ENCODE data around the gene CAPN5. TPM values are rescaled to one million over a fixed set of nuclear protein-coding genes. Genes with fewer than 3 reads are reported as not detected.

Gene CAPN5
- total RNA-seq, 4 donors from 2014 or later: 1.8 to 16.6 (median 8.0) TPM

DNA sequence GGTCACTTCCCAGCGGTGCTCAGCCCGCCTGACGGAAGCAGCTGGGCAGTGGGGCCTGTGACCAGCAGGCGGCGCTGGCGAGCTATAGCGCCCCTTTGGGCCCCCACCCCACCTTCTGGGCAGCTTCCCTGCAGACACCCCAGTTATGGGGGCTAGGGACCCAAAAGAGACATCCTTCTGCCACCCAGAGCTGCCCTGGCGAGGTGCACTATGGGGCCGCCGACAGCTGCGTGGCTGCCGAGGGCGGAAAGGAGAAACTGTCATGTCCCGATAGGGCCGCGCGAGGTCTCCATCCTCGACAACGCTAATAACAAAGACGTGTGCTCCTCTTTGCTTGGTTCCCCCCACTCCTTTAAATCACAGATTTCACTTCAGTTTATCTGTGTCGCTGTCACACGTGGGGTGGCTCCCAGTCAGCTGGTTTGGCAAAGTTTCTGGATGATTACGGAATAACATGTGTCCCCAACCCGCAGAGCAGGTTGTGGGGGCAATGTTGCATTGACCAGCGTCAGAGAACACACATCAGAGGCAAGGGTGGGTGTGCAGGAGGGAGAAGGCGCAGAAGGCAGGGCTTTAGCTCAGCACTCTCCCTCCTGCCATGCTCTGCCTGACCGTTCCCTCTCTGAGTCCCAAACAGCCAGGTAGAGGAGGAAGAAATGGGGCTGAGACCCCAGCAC, 60.6 kb downstream of the CAPN5 start:
- DNase-seq: peak; percentile 33 to 67
- H3K4me3 ChIP-seq: peak overlapping the region; percentile 0 to 34
- no peaks in the 10 kb centered on the region for H3K27me3 ChIP-seq
- no peak overlapping the region for H3K27ac ChIP-seq
- H3K36me3 ChIP-seq: no peaks in the 10 kb centered on the region
- H3K9me3 ChIP-seq: no peaks in the 10 kb centered on the region
- peaks cover 0 to 5% of the 10 kb centered on the region in 2 donors for H3K4me1 ChIP-seq
- intact Hi-C loops (cut with DNase I; ENCODE audit: low total_unique reads): loop anchor here (10.0 kb wide), 1 partner anchor 57 kb away; no protein-coding TSS in a partner anchor
- no peak for TF ChIP-seq POLR2A (IDR thresholded peaks at IDR 0.05)
- TF ChIP-seq, protein P1, sequence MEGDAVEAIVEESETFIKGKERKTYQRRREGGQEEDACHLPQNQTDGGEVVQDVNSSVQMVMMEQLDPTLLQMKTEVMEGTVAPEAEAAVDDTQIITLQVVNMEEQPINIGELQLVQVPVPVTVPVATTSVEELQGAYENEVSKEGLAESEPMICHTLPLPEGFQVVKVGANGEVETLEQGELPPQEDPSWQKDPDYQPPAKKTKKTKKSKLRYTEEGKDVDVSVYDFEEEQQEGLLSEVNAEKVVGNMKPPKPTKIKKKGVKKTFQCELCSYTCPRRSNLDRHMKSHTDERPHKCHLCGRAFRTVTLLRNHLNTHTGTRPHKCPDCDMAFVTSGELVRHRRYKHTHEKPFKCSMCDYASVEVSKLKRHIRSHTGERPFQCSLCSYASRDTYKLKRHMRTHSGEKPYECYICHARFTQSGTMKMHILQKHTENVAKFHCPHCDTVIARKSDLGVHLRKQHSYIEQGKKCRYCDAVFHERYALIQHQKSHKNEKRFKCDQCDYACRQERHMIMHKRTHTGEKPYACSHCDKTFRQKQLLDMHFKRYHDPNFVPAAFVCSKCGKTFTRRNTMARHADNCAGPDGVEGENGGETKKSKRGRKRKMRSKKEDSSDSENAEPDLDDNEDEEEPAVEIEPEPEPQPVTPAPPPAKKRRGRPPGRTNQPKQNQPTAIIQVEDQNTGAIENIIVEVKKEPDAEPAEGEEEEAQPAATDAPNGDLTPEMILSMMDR (IDR thresholded peaks at IDR 0.05): peak; percentile 95 to 97 (median 96)

DNA sequence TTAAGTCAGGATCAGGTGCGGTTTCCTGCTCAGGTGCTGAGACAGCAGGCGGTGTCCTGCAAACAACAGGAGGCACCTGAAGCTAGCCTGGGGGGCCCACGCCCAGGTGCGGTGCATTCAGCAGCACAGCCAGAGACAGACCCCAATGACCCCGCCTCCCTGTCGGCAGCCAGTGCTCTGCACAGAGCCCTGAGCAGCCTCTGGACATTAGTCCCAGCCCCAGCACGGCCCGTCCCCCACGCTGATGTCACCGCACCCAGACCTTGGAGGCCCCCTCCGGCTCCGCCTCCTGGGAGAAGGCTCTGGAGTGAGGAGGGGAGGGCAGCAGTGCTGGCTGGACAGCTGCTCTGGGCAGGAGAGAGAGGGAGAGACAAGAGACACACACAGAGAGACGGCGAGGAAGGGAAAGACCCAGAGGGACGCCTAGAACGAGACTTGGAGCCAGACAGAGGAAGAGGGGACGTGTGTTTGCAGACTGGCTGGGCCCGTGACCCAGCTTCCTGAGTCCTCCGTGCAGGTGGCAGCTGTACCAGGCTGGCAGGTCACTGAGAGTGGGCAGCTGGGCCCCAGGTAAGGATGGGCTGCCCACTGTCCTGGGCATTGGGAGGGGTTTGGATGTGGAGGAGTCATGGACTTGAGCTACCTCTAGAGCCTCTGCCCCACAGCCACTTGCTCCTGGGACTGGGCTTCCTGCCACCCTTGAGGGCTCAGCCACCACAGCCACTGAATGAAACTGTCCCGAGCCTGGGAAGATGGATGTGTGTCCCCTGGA, 61.3 kb downstream of the CAPN5 start, which contains the start of gene MYO7A:
MYO7A (plus strand) TSS at position 327 of the 772 bp plus-strand sequence. CDS start 2,389 bp downstream, outside the sequence.
- peaks cover 0 to 5% of the 10 kb centered on the region in 2 donors for H3K4me1 ChIP-seq
- DNase-seq: peak; percentile 42 to 59
- no peaks in the 10 kb centered on the region for H3K27me3 ChIP-seq
- peak within 1 kb of the TSS; percentile 0 to 34 for H3K4me3 ChIP-seq
- H3K36me3 ChIP-seq: no peaks in the 10 kb centered on the region
- H3K27ac ChIP-seq: no peak within 1 kb of the TSS
- H3K9me3 ChIP-seq: no peaks in the 10 kb centered on the region
- intact Hi-C loops (cut with DNase I; ENCODE audit: low total_unique reads): loop anchor here (10.0 kb wide), 1 partner anchor 57 kb away; no protein-coding TSS in a partner anchor
- TF ChIP-seq POLR2A (IDR thresholded peaks at IDR 0.05): no peak
- TF ChIP-seq, protein P1 (IDR thresholded peaks at IDR 0.05): no peak

DNA sequence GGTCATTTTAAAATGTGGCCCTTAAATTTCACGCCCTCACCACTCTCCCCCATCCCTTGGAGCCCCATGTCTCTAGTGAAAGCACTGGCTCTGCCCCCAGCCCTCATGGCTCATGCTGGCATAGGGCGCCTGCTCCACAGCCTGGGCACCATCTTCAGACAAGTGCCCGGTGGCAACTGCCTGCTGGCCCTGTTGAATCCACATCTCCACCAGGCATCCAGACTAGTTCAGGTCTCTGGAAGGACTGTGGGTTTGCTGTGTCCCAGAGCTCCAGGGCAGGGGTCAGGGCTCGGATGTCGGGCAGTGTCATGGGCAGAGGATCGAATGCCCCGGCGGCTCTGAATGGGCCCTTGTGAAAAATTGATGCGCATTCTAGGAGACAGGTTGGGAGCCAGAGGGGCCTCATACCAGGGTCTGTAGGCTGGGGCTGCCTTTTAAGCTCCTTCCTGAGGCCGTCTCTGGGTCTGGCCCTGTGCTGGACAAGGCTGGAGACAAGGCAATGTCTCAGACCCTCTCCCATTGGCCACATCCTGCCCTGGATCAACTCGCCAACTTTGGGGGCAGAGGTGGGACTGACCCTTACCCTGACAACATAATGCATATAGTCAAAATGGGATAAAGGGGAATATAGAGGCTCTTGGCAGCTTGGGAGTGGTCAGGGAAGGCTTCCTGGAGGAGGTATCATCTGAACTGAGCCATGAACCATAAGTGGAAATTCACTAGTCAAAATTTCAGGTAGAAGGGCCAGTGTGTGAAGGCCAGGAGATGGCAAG, 62.5 kb downstream of the CAPN5 start:
- Histone ChIP-seq H3K9me3 (no peaks in the 10 kb centered on the region), H3K36me3 (no peaks in the 10 kb centered on the region), H3K27me3 (no peaks in the 10 kb centered on the region), H3K27ac (no peak overlapping the region), H3K4me1 (peaks cover 0 to 5% of the 10 kb centered on the region in 2 donors), H3K4me3 (no peak overlapping the region)
- TF ChIP-seq POLR2A (IDR thresholded peaks at IDR 0.05): no peak
- TF ChIP-seq, protein P1 (IDR thresholded peaks at IDR 0.05): no peak
- intact Hi-C loops (cut with DNase I; ENCODE audit: low total_unique reads): loop anchor here (10.0 kb wide), 1 partner anchor 56 kb away; no protein-coding TSS in a partner anchor
- no peak for DNase-seq

DNA sequence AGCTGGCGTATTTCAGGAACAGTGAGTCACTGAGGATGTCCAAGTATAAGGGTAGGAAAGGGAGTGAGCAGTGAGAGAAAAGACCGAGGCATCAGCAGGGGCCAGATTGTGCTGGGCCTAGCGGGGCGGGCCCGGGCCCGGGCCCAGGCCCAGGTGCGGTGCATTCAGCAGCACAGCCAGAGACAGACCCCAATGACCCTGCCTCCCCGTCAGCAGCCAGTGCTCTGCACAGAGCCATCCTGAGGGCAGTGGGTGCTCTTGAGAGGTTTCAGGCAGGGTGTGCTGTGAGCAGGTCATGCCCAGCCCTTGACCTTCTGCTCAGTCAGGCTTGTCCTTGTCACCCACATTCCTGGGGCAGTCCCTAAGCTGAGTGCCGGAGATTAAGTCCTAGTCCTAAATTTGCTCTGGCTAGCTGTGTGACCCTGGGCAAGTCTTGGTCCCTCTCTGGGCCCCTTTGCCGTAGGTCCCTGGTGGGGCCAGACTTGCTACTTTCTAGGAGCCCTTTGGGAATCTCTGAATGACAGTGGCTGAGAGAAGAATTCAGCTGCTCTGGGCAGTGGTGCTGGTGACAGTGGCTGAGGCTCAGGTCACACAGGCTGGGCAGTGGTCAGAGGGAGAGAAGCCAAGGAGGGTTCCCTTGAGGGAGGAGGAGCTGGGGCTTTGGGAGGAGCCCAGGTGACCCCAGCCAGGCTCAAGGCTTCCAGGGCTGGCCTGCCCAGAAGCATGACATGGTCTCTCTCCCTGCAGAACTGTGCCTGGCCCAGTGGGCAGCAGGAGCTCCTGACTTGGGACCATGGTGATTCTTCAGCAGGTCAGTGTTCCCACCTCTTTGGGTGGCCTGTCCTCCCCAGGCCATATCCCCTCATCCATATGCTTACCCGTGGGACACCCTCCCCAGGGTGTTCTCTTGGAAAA, 63.3 kb downstream of the CAPN5 start:
- Histone ChIP-seq H3K36me3 (no peaks in the 10 kb centered on the region), H3K4me3 (no peak overlapping the region), H3K27me3 (no peaks in the 10 kb centered on the region), H3K9me3 (no peaks in the 10 kb centered on the region), H3K27ac (peak overlapping the region in 1 of 2 donors; percentile 33), H3K4me1 (peaks cover 0 to 5% of the 10 kb centered on the region in 2 donors)
- intact Hi-C loops (cut with DNase I; ENCODE audit: low total_unique reads): loop anchor here (10.0 kb wide), 1 partner anchor 55 kb away; no protein-coding TSS in a partner anchor
- TF ChIP-seq POLR2A (IDR thresholded peaks at IDR 0.05): no peak
- TF ChIP-seq, protein P1 (IDR thresholded peaks at IDR 0.05): no peak
- no peak for DNase-seq
